ENCODE data around the gene MAP4K1.
"Not testable (repeated sequence)": the region's sequence is repeated elsewhere in the genome, so short reads cannot be mapped to it uniquely, and the experiment has no call there.

Gene MAP4K1

DNA sequence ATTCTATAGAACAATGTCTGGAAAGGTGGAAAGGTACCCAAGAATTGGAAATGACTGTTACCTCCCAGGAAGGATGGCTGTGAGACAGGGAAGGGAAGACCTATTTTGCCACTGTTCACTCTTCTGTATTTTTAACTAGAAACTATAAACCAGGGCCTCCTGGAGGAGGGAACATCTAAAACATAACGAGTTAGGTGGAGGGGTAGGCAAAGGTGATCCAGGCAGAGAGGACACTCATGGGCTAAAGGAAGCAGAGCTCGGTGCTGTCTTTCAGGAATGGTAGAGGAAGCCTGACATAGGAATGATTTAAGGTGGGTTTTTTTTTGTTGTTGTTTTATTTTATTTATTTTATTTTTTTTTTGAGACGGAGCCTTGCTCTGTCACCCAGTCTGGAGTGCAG, 7.1 kb upstream of the MAP4K1 start:
- DNase-seq (ENCODE audit: low read depth), result no peak

DNA sequence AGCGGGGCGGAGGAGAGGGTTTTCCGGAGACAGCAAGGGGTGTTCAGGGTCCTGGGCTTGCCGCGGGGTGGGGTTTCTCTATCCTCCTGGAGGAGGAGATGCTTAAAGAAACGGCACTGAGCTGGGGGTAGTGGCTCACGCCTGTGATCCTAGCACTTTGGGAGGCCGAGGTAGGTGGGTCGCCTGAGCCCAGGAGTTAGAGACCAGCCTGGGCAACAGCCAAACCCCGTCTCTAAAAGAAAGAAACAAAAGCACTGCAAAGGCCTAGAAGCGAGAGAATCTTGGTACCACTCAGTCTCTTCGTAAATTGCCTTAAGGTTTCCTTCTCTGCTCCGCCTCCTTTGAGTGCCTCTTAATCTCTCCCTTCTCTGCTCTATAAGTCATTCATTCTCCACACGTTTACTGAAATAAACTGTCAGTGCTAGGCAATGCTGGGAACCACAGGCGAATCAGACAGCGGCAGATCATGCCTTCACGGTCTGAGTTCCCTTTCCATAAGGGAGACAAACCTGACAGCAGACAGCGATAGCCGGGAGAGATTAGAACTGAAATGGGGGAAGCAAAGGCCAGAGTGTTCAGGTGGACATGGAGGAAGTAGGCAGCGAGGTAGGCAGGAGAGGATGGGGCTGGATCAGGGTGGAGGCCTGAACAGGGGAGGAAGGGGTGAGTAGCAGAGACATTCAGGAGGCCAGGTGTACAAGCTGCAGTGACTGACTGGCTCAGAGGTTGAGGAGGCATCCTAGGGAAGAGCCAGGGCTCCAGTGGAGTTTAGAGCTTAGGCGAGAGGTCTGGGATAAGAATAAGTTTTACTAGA, 1.8 kb upstream of the MAP4K1 start:
- no peak for DNase-seq (ENCODE audit: low read depth)

GRCh38 chr19:38618590-38619360, 1.0 kb upstream of the MAP4K1 start, which contains the start of gene EIF3K:
EIF3K (plus strand) TSS chr19:38619188; CDS start chr19:38619269, 81 bp downstream.
- DNase-seq (ENCODE audit: low read depth), result peak; percentile 96

- peak; percentile 3 for DNase-seq (ENCODE audit: low read depth)
Measured at GRCh38 chr19:38617283-38617763, 430 bp downstream of the MAP4K1 start.

- DNase-seq (ENCODE audit: low read depth), result no peak
Measured at GRCh38 chr19:38616265-38616664, 1.5 kb downstream of the MAP4K1 start.

DNA sequence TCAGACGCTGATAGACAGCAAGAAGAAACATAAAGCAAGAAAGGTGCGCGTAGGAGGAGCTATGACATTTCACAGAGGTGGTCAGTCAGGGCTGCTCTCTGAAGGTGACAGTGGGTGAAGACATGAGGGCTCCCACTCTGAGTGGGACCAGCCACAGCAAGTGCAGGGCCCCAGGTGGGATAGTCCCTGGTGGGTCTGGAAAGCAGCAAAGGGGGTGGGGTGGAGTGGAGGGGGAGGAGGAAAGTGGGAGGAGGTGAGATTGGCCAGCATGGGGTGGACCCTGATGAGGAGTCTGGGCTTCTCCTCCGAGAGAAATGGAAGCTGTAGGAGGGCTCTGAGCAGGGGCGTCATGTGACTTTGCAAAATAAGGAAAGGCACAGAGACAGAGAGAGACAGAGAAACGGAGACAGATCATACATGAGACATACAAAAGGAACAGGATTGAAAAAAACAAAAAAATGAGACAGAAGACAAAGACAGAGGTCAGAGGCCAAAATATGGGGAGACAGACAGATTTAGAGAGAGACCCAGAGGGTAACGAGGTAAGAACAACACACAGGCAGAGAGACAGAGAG, 2.7 kb downstream of the MAP4K1 start:
- no peak for DNase-seq (ENCODE audit: low read depth)

DNA sequence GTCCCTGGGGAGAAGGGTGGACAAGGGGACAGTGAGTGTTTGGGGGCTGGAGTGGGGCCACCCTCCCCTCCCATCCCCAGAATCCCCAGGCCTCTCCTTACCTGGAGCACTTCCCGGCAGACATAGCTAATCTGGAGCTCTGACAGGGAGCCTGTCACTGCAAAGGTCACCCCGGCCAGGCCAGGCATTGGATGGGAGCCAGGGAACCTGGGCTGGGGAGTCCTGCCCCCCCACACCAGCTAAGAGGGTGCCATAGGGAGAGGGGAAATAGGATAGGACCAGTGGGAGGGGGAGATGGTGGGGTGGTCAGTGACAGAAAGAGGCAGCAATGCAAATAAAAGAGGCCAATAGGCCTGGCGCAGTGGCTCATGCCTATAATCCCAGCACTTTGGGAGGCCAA, 3.5 kb downstream of the MAP4K1 start:
- DNase-seq (ENCODE audit: low read depth), result no peak

DNA sequence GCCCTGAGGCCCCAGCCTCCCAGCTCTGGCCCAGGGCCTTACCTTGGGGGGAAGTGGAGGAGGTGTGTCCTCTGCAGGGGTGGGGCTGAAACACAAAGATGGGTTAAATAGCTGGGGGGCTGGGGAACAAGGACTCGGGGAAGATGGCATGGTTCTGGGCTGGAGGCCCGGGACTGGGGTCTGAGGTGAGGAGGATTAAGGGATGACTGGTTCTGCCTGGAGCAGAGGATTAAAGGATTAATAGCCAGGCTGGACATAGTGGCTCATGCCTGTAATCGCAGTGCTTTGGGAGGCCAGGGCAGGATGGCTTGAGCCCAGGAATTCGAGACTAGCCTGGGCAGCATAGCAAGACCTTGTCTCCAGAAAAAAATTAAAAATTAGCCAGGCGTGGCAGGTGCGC, 11.6 kb downstream of the MAP4K1 start:
- no peak for DNase-seq (ENCODE audit: low read depth)

- not testable (repeated sequence) for DNase-seq (ENCODE audit: low read depth)
Measured at GRCh38 chr19:38602856-38603255, 14.9 kb downstream of the MAP4K1 start.

- DNase-seq (ENCODE audit: low read depth), result no peak
Measured at GRCh38 chr19:38599722-38600121, 18.0 kb downstream of the MAP4K1 start.

DNA sequence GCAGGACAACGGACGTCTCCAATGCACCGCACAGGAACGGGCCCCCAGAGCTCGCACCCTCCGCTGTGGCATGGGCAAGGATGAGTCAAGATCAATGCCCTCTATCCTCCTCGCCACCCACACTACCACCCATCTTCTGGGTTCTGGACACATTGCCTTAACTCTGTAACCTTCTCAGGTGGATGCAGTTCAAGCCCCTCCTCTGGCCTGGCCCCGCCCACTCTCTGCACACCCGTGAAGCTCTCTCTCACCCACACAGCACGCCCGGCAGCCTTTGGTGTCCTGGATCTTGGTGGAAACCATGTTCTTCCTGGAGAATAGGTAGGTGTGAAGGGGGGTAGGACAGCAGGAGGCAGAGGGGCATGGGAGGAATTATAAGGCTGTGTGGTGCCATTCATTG, 20.7 kb downstream of the MAP4K1 start:
- DNase-seq (ENCODE audit: low read depth), result no peak

GRCh38 chr19:38596057-38596981, 21.4 kb downstream of the MAP4K1 start:
- DNase-seq (ENCODE audit: low read depth), result no peak

- no peak for DNase-seq (ENCODE audit: low read depth)
Measured at GRCh38 chr19:38592940-38593339, 24.8 kb downstream of the MAP4K1 start.

GRCh38 chr19:38588041-38588440, 29.7 kb downstream of the MAP4K1 start:
- no peak for DNase-seq (ENCODE audit: low read depth)

GRCh38 chr19:38587562-38587961, 30.2 kb downstream of the MAP4K1 start:
- no peak for DNase-seq (ENCODE audit: low read depth)

DNA sequence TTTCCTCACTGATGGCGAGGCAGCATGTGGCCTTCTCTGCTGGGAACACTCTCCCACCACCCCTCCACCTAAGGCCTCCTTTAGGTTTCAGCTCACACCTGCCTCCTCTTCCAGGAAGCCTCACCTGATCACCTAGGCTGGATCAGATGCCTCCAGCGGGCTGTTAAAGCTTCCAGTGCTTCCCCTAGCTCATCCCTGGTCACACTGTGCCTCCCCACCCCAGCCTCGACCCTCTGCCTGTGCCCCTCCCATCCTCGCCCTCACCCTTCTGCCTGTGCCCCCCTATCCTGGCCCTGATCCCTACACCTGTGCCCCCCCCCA, 33.8 kb downstream of the MAP4K1 start:
- no peak for DNase-seq (ENCODE audit: low read depth)

- no peak for DNase-seq (ENCODE audit: low read depth)
Measured at GRCh38 chr19:38583219-38583984, 34.4 kb downstream of the MAP4K1 start.

- no peak for DNase-seq (ENCODE audit: low read depth)
Measured at GRCh38 chr19:38580080-38580479, 37.7 kb downstream of the MAP4K1 start.

- not testable (repeated sequence) for DNase-seq (ENCODE audit: low read depth)
Measured at GRCh38 chr19:38579304-38579703, 38.4 kb downstream of the MAP4K1 start.

- DNase-seq (ENCODE audit: low read depth), result no peak
Measured at GRCh38 chr19:38577826-38578225, 39.9 kb downstream of the MAP4K1 start.

GRCh38 chr19:38571682-38572081, 46.1 kb downstream of the MAP4K1 start:
- DNase-seq (ENCODE audit: low read depth), result no peak
